Vagina (tissue), 2 donors: ENCODE results near the gene ZCCHC2.

ENCODE experiments used
- CTCF ChIP-seq, 3 experiments: fragments of 450-650 bp in 2 of 3; fragments of 200-600 bp in 1 of 3; sonication (generic) in 1 of 3; IDR thresholded peaks; one replicate each; pipeline ENCODE4 v1.5.1; 2017 to 2019; ENCODE audit warnings: antibody characterized with exemption in 3 of 3, mild to moderate bottlenecking in 2 of 3, moderate library complexity in 2 of 3
- POLR2A ChIP-seq, 2 donors: fragments of 450-650 bp; IDR thresholded peaks; one replicate each; pipeline ENCODE4 v1.6.1; 2017; ENCODE audit warnings: antibody characterized with exemption in 2 of 2, mild to moderate bottlenecking in 2 of 2, moderate library complexity in 2 of 2

DNA sequence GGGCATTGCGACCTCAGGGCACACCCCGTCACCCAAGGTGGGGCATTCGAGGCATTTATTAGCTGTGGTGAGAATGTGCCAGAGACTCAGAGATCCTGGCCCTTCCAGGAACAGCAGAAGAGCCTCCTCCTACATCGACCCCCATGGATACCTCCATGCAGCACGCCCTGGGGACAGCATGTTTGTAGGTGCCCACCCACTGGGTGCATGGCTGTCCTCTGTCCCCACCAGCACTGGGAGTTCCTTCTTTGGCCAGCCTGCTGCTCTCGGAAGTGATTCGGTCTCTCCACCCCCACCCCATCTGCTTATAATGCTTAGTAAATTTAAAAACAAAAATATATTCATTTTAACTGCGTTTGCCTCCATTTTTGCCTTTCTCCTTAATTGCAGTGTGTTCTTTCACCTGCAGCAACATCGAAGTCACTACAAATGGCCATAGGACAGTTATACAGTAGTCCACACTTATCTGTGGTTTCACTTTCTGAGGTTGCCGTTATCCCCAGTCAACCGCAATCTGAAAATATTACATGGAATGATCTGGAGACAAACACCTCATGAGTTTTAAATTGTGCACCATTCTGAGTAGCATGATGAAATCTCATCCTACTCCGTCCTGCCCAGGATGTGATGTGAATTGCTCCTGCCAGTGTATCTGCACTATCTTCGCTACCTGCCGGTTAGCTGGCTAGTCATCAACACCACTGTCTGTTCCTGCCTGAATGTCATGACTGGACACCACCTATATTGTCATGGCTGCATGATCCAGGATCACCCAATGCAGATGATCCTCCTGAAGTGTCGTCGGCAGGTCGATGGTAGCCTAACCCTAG lies 29.6 kb upstream of the ZCCHC2 start:
- TF ChIP-seq CTCF (IDR thresholded peaks at IDR 0.05) (no peak), POLR2A (IDR thresholded peaks at IDR 0.05) (no peak)
